A549 (cell line): ENCODE results near the gene C16orf92. TPM values are rescaled to one million over a fixed set of nuclear protein-coding genes. Genes with fewer than 3 reads are reported as not detected.

ENCODE experiments used
- ATAC-seq, 2 experiments: fragments of 200-7000 bp in 1 of 2; fragments of >200 bp in 1 of 2; cut with Nextera tagmentation in 1 of 2; cut with Tn5 transposase in 1 of 2; 3 replicates each; pipeline versions ENCODE4 v1.8.0 to v1.9.1; 2018 to 2020; ENCODE audit warnings: mild to moderate bottlenecking in 1 of 2, moderate library complexity in 1 of 2
- CTCF ChIA-PET: fragments of 300-600 bp; sonication (Branson Sonifier 250); formaldehyde crosslinking; extraction: SDS; loops from one replicate; lab custom pipeline; 2021; ENCODE audit warnings: antibody characterized with exemption, inconsistent platforms; lab: Yijun Ruan, JAX
- POLR2A ChIA-PET: fragments of 350-600 bp; formaldehyde crosslinking; extraction: SDS; loops from one replicate; lab custom pipeline; 2021; ENCODE audit warnings: antibody characterized with exemption, inconsistent platforms; lab: Yijun Ruan, JAX
- DNase-seq, 2 experiments: peaks; one replicate each; pipeline versions ENCODE4 v3.0.0 to v3.0.0-alpha.2; 2011 to 2016; ENCODE audit warnings: low read depth in 1 of 2, low spot score in 1 of 2
- FAIRE-seq: peaks from 2 replicates; lab custom pipeline; 2011; peaks lifted over from hg19 to GRCh38; lab: Jason Lieb, UNC
- H3K27ac ChIP-seq, 2 experiments: fragments of >200 bp; sonication (Bioruptor Twin); formaldehyde crosslinking; 3 replicates each; pipeline ENCODE4 v1.5.1; 2016 to 2017
- H3K4me1 ChIP-seq: fragments of >200 bp; sonication (Bioruptor Twin); formaldehyde crosslinking; 3 replicates; pipeline ENCODE4 v1.6.1; 2016
- H3K4me2 ChIP-seq: fragments of >200 bp; sonication (Bioruptor Twin); formaldehyde crosslinking; 3 replicates; pipeline ENCODE4 v1.6.1; 2016
- H3K4me3 ChIP-seq: fragments of >200 bp; sonication (Bioruptor Twin); formaldehyde crosslinking; 3 replicates; pipeline ENCODE4 v1.5.1; 2016
- H3K9me3 ChIP-seq: fragments of >200 bp; sonication (Bioruptor Twin); formaldehyde crosslinking; 3 replicates; pipeline ENCODE4 v1.6.1; 2016
- BHLHE40 ChIP-seq: IDR thresholded peaks from 2 replicates; pipeline ENCODE4 v1.6.1; 2012; ENCODE audit warnings: low read depth, low read length, inconsistent platforms
- CEBPB ChIP-seq, 2 experiments: fragments of >200 bp in 1 of 2; sonication (Bioruptor Twin) in 1 of 2; formaldehyde crosslinking in 1 of 2; IDR thresholded peaks; 2 replicates each; pipeline ENCODE4 v1.6.1; 2012 to 2016
- CHD4 ChIP-seq: fragments of 200-600 bp; sonication (generic); IDR thresholded peaks from 2 replicates; pipeline ENCODE4 v1.6.1; 2016; ENCODE audit warnings: antibody characterized with exemption, mild to moderate bottlenecking, borderline replicate concordance
- CTCF ChIP-seq: fragments of >200 bp; sonication (Bioruptor Twin); formaldehyde crosslinking; IDR thresholded peaks from 3 replicates; pipeline ENCODE4 v1.5.1; 2016
- EHF ChIP-seq: fragments of 250-450 bp; sonication (Bioruptor Pico); IDR thresholded peaks from 2 replicates; pipeline ENCODE4 v1.5.0; 2020; ENCODE audit warnings: mild to moderate bottlenecking
- EHMT2 ChIP-seq: fragments of 200-600 bp; sonication (generic); IDR thresholded peaks from 2 replicates; pipeline ENCODE4 v1.6.1; 2016; ENCODE audit warnings: antibody characterized with exemption, low read depth, mild to moderate bottlenecking, moderate library complexity
- HOXB13 ChIP-seq: fragments of 250-450 bp; sonication (Bioruptor Pico); IDR thresholded peaks from 2 replicates; pipeline ENCODE4 v1.5.0; 2020; ENCODE audit warnings: low read depth, mild to moderate bottlenecking, moderate library complexity
- KDM1A ChIP-seq: fragments of 200-600 bp; sonication (generic); IDR thresholded peaks from 2 replicates; pipeline ENCODE4 v1.6.1; 2016; ENCODE audit warnings: low read depth, mild to moderate bottlenecking
- KDM5A ChIP-seq: fragments of 200-600 bp; sonication (generic); IDR thresholded peaks from 2 replicates; pipeline ENCODE4 v1.6.1; 2016; ENCODE audit warnings: antibody characterized with exemption, mild to moderate bottlenecking
- MAFK ChIP-seq: fragments of 450-650 bp; IDR thresholded peaks from 2 replicates; pipeline ENCODE4 v1.6.1; 2014; ENCODE audit not compliant: partially characterized antibody
- MAX ChIP-seq: IDR thresholded peaks from 2 replicates; pipeline ENCODE4 v1.6.1; 2012
- MAZ ChIP-seq: fragments of 150-350 bp; IDR thresholded peaks from 2 replicates; pipeline ENCODE4 v1.6.1; 2014; ENCODE audit warnings: antibody characterized with exemption, low read depth, low read length, borderline replicate concordance
- MYC ChIP-seq: IDR thresholded peaks from 2 replicates; pipeline ENCODE4 v1.6.1; 2012; ENCODE audit warnings: mild to moderate bottlenecking, inconsistent platforms, low read length, improper control_type of control experiment, borderline replicate concordance
- NPAS2 ChIP-seq: fragments of 250-450 bp; sonication (Bioruptor Pico); IDR thresholded peaks from 2 replicates; pipeline ENCODE4 v1.8.0; 2022; ENCODE audit warnings: mild to moderate bottlenecking, moderate library complexity, borderline replicate concordance
- RCOR1 ChIP-seq: fragments of 150-350 bp; IDR thresholded peaks from 2 replicates; pipeline ENCODE4 v1.6.1; 2014; ENCODE audit warnings: antibody characterized with exemption, low read length, low read depth
- RNF2 ChIP-seq: fragments of 200-600 bp; sonication (generic); IDR thresholded peaks from 2 replicates; pipeline ENCODE4 v1.6.1; 2016; ENCODE audit warnings: low read depth, mild to moderate bottlenecking, antibody characterized with exemption, moderate library complexity, borderline replicate concordance
- TFCP2L1 ChIP-seq: fragments of 250-450 bp; sonication (Bioruptor Pico); IDR thresholded peaks from 2 replicates; pipeline ENCODE4 v1.5.0; 2021; ENCODE audit warnings: mild to moderate bottlenecking
- USF2 ChIP-seq: fragments of 450-650 bp; IDR thresholded peaks from 2 replicates; pipeline ENCODE4 v1.6.1; 2014; ENCODE audit warnings: antibody characterized with exemption
- ZSCAN20 ChIP-seq: fragments of 250-450 bp; sonication (Bioruptor Pico); IDR thresholded peaks from 2 replicates; pipeline ENCODE4 v1.8.0; 2022; ENCODE audit warnings: mild to moderate bottlenecking, moderate library complexity
- WGBS: methylation state at CpG from one replicate; pipeline ENCODE4 v1.1.6; 2017; ENCODE audit errors: missing lambda C conversion rate; 5-methylcytosine and 5-hydroxymethylcytosine counted together
- polyA plus RNA-seq, 4 experiments: library from polyadenylated mRNA; depleted of rRNA in 3 of 4; stranded (reverse); fragments of >200 nt; fragmentation: RNase III in 1 of 4; extraction: RNeasy Plus Mini Kit Qiagen cat#74134 plus additional on column Dnase treatment in 1 of 4; gene quantifications; 2 replicates in 3 of 4; 3 replicates in 1 of 4; pipeline ENCODE4 v1.2.3, GENCODE V29; 2011 to 2017
- TF ChIP-seq, protein P1 (sequence below): IDR thresholded peaks from 2 replicates; pipeline ENCODE4 v1.6.1; 2012; ENCODE audit warnings: low read depth, borderline replicate concordance
- TF ChIP-seq, protein P2 (sequence below): fragments of >200 bp; sonication (Bioruptor Twin); formaldehyde crosslinking; IDR thresholded peaks from 3 replicates; pipeline ENCODE4 v1.6.1; 2016

The C16orf92 gene
- polyA plus RNA-seq, 2 of the 4 experiments (the other 2 are of a cell fraction): not detected

DNA sequence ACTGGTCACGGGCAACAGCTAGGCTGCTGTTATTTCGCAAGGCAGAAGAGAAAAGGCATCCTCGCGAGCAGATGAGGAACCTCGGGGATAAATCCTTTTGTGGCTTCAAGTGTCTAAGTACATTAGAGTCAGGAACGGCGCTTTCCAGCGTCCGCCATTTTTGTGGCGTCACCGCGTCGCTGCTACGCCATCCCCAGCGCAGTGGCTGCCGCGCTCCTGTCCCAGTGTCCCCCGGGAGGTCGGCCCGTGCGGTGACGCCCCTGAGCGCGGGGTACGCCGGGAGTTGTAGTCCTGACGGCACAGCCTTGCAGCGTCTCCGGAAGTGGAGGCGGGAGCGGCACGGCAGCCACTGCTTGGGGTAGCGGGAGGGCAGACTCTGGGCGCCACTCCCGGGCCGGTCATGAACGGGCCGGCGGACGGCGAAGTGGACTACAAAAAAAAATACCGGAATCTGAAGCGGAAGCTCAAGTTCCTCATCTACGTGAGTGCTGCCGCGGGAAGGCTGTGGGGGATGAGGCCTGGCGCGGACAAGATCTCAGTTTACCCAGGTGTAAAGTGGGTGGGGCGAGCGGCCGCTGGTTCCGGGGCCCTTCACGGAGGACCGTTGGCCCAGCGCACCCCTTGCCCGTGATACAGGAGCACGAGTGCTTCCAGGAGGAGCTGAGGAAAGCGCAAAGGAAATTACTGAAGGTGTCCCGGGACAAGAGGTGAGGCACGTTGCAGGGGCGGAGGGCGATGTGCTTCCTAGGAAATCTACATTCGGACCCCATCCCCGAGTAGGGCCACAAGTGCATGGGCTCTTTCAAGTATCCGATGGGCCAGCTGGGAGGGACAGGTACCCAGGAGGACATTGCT is 26.9 kb upstream of the C16orf92 start, which contains the start of gene INO80E (continued):
- no peak for TF ChIP-seq CTCF
- TF ChIP-seq HOXB13 (CRISPR knock-in tag): no peak
- no peak for TF ChIP-seq EHF (CRISPR knock-in tag)
- TF ChIP-seq EHMT2: no peak
- TF ChIP-seq TFCP2L1 (CRISPR knock-in tag): no peak
- TF ChIP-seq ZSCAN20 (CRISPR knock-in tag): no peak
- TF ChIP-seq KDM1A: peak; percentile 78; the same call in 1 of the 2 replicates
- TF ChIP-seq NPAS2: no peak
- TF ChIP-seq MAZ: no peak
- TF ChIP-seq MAX: no peak

- TF ChIP-seq RCOR1 (no peak), RNF2 (no peak), MAFK (no peak), BHLHE40 (no peak), TFCP2L1 (CRISPR knock-in tag) (no peak), CTCF (no peak), USF2 (no peak), MYC (no peak), CHD4 (no peak), KDM5A (no peak), CEBPB (IDR thresholded peaks at IDR 0.05) (no peak)
- TF ChIP-seq, protein P1, sequence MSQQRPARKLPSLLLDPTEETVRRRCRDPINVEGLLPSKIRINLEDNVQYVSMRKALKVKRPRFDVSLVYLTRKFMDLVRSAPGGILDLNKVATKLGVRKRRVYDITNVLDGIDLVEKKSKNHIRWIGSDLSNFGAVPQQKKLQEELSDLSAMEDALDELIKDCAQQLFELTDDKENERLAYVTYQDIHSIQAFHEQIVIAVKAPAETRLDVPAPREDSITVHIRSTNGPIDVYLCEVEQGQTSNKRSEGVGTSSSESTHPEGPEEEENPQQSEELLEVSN: no peak
- TF ChIP-seq, protein P2, sequence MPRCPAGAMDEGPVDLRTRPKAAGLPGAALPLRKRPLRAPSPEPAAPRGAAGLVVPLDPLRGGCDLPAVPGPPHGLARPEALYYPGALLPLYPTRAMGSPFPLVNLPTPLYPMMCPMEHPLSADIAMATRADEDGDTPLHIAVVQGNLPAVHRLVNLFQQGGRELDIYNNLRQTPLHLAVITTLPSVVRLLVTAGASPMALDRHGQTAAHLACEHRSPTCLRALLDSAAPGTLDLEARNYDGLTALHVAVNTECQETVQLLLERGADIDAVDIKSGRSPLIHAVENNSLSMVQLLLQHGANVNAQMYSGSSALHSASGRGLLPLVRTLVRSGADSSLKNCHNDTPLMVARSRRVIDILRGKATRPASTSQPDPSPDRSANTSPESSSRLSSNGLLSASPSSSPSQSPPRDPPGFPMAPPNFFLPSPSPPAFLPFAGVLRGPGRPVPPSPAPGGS: no peak
- POLR2A ChIA-PET: no interaction called here
- no peaks in the 10 kb centered on the region for H3K9me3 ChIP-seq
- H3K4me1 ChIP-seq: peaks cover 14% of the 10 kb centered on the region
- peak; percentile 7 to 8; a peak in 3 of 6 replicates for ATAC-seq
- FAIRE-seq: no peak
- DNase-seq: no peak
- 39% methylated on average over 9 of the region's 9 CpGs for WGBS
- peak overlapping the region; percentile 89 for H3K4me3 ChIP-seq
- H3K4me2 ChIP-seq: peak overlapping the region; percentile 94
- CTCF ChIA-PET: interaction anchor here (0.7 to 6.3 kb wide), 5 partner anchors 9 to 148 kb away, joined by 3 to 39 read pairs (median 3); partner anchors contain the start of gene CDIPT
- peak overlapping the region; percentile 94 to 97 for H3K27ac ChIP-seq
Measured at GRCh38 chr16:29996766-29997250, 26.2 kb upstream of the C16orf92 start.
